Esophagus muscularis mucosa (tissue), 4 donors: ENCODE results near the gene DGCR8.

Source experiments
- CTCF ChIP-seq, 3 experiments: fragments of 200-600 bp in 2 of 3; fragments of 450-650 bp in 1 of 3; sonication (generic) in 2 of 3; IDR thresholded peaks; one replicate each; pipeline ENCODE4 v1.5.1; 2017 to 2019; ENCODE audit warnings: antibody characterized with exemption in 3 of 3, mild to moderate bottlenecking in 2 of 3, moderate library complexity in 1 of 3
- EP300 ChIP-seq: sonication (generic); formaldehyde crosslinking; IDR thresholded peaks from one replicate; pipeline ENCODE4 v1.6.1; 2017; ENCODE audit warnings: antibody characterized with exemption
- POLR2A ChIP-seq: fragments of 450-650 bp; IDR thresholded peaks from one replicate; pipeline ENCODE4 v1.6.1; 2017; ENCODE audit warnings: antibody characterized with exemption, moderate library complexity, mild to moderate bottlenecking, low read depth
- POLR2AphosphoS5 ChIP-seq, 2 donors: sonication (generic); formaldehyde crosslinking; IDR thresholded peaks; one replicate each; pipeline ENCODE4 v1.6.1; 2017; ENCODE audit warnings: antibody characterized with exemption in 2 of 2

GRCh38 chr22:20053407-20054033, 26.5 kb upstream of the DGCR8 start:
- no peak for TF ChIP-seq EP300
- TF ChIP-seq CTCF (IDR thresholded peaks at IDR 0.05): no peak
- no peak for TF ChIP-seq POLR2A
- TF ChIP-seq POLR2AphosphoS5 (IDR thresholded peaks at IDR 0.05): no peak
